Measurements from ENCODE around the gene HSPB1.
"Not testable (repeated sequence)": the region's sequence is repeated elsewhere in the genome, so short reads cannot be mapped to it uniquely, and the experiment has no call there.

The HSPB1 gene

DNA sequence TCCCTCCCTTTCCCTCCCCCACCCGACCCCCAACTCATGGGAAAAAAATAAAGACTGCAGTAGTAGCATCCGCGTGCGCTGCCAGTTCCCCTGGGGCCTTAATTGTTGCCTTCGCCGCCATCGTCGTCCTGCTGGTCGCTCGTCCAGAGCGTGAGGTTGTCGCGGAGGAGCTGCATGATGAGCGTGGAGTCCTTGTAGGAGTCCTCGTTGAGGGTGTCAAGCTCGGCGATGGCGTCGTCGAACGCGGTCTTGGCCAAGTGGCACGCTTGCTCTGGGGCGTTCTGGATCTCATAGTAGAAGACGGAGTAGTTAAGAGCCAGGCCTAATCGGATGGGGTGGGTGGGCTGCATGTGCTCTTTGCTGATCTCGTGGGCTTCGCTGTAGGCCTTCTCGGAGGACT is 27.0 kb downstream of the HSPB1 start:
- DNase-seq (ENCODE audit: low read depth, low spot score) = no peak
- H3K27ac ChIP-seq = no peak overlapping the region

DNA sequence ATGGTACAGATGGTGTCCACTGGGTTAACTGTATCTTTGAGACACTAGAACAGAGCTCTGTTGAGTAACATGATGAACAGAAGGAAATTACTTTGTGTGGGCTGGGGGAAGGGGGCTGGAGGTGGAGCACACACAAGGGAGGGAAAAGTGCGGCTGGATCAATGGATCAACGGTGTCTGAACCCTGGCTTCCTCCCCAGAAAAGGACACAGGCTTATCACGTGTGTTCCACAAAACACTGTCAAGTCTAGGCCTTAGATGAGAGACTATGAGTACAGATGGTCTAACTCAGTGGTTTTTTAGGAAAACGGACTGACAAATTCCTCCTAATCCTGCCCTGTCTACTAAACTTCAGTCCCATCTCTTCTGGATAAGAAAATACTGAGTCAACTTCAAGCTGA is 27.8 kb downstream of the HSPB1 start:
- no peak overlapping the region for H3K27ac ChIP-seq
- DNase-seq (ENCODE audit: low read depth, low spot score) = no peak

GRCh38 chr7:76330673-76331072 is 28.2 kb downstream of the HSPB1 start:
- DNase-seq (ENCODE audit: low read depth, low spot score) = no peak
- no peak overlapping the region for H3K27ac ChIP-seq

GRCh38 chr7:76332078-76332477 is 29.6 kb downstream of the HSPB1 start:
- no peak for DNase-seq (ENCODE audit: low read depth, low spot score)
- H3K27ac ChIP-seq = no peak overlapping the region

DNA sequence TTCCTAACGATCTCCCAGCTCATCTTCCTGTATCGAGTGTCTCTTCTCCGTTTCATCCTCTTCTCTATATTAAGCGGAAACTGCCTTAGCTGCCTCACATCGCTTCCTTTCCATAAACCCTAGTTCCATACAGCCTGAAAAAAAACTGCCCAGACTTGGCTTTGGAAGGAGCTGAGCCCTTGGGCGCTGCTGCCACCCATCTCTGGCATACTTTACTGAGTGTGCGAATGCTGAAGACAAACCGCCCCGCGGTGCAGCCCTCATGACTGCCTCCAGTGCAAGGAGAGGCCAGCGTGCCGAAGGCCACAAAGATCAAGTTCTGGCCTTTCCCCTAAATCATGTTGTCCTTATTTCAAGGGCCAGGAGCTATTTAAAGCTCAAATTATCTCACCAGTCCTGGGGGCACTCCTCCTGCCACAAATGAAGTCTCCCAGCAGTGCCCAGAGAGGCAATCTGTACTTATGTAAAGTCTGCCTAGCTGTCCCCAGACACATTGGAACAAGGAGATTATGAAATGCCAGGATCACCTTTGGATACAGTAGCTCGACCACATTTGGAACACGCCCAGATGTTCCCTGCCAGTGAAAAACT is 31.1 kb downstream of the HSPB1 start:
- DNase-seq (ENCODE audit: low read depth, low spot score) = no peak

GRCh38 chr7:76334320-76334967 is 32.0 kb downstream of the HSPB1 start:
- H3K27ac ChIP-seq = no peak overlapping the region
- DNase-seq (ENCODE audit: low read depth, low spot score) = no peak

More for the DNA sequence above, 31.1 kb downstream of the HSPB1 start:
- no peak overlapping the region for H3K27ac ChIP-seq

GRCh38 chr7:76335417-76335816 is 32.9 kb downstream of the HSPB1 start:
- not testable (repeated sequence) for H3K27ac ChIP-seq; DNase-seq (ENCODE audit: low read depth, low spot score)

- no peak for DNase-seq (ENCODE audit: low read depth, low spot score)
- no peak overlapping the region for H3K27ac ChIP-seq
These were observed 33.6 kb downstream of the HSPB1 start for GRCh38 chr7:76336094-76336493.

GRCh38 chr7:76337147-76337546 is 34.7 kb downstream of the HSPB1 start:
- DNase-seq (ENCODE audit: low read depth, low spot score) = no peak
- H3K27ac ChIP-seq = peak overlapping the region; percentile 57

DNA sequence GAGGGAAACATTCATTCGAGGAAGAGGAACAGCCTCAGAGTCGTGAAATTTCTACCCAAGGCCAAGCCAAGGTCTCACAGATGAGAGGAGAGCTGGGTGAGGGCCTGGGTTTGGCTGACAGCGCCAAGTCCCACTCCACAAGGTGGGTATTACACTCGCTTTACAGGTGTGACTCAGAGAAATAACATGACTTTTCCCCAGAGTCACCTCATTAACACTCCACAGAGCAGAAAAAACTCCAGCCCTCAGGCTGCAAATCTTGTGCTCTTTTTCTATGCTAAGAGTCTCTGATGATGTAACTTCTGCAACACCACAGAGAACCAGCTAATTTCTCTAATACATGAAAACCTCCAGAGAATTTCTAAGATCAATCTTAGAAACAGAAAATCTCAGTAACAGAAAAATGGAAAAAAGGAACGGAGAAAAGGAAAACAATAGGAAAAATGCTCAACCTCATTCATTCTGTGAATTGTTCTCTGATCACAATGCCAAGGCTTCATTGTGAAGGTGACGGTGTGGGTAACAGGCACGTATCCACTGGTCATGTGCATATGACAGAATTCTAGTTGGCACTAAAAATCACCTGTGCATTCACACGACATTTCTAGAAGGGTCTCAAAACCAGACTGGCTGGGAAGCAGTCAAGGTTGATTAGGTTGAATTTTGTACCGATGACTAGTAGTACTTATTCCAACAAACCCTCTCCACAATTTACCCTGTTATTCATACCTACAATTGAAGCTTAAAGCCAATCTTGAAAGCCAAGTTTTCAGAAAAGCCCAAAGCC is 36.0 kb downstream of the HSPB1 start:
- H3K27ac ChIP-seq = peak overlapping the region; percentile 57
- DNase-seq (ENCODE audit: low read depth, low spot score) = no peak

GRCh38 chr7:76340617-76341131 is 38.2 kb downstream of the HSPB1 start:
- peak overlapping the region; percentile 57 for H3K27ac ChIP-seq
- no peak for DNase-seq (ENCODE audit: low read depth, low spot score)

DNA sequence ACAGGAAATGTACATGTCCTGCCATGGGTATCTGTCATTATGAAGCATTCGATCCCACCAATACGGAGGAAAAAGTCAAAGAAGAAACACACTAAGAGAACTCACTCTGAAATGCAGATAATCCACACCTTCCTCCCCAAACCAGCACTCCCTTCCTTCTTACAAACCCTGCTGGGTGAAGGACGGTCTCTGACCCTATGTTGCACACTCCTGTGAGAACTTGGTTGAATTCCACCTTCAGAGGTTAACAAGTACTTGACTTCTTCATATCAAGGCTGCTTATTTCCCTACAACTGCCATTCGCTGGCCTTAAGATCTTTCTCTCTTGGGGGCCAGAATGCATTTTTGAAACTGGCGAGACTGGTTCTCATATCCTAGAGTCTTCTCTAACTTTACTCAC is 39.7 kb downstream of the HSPB1 start:
- H3K27ac ChIP-seq = peak overlapping the region; percentile 10
- DNase-seq (ENCODE audit: low read depth, low spot score) = no peak

- no peak for DNase-seq (ENCODE audit: low read depth, low spot score)
- H3K27ac ChIP-seq = peak overlapping the region; percentile 15
These were observed 40.9 kb downstream of the HSPB1 start for GRCh38 chr7:76343294-76343930.

DNA sequence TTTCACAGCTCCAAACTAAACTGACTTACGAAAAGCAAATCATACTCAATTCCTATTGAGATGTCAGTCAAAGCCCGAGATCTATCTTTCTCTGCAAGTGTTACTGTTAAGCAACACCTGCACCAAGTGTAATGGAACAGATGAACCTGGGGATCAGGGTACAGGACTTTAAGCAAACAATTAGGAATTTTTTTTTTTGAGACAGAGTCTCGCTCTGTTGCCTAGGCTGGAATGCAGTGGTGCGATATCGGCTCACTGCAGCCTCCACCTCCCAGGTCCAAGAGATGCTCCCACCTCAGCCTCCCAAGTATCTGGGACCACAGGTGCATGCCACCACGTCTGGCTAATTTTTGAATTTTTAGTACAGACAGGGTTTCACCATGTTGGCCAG is 41.5 kb downstream of the HSPB1 start:
- DNase-seq (ENCODE audit: low read depth, low spot score) = no peak
- H3K27ac ChIP-seq = peak overlapping the region; percentile 15

- H3K27ac ChIP-seq = peak overlapping the region; percentile 13
- DNase-seq (ENCODE audit: low read depth, low spot score) = no peak
These were observed 43.6 kb downstream of the HSPB1 start for GRCh38 chr7:76346097-76346496.

DNA sequence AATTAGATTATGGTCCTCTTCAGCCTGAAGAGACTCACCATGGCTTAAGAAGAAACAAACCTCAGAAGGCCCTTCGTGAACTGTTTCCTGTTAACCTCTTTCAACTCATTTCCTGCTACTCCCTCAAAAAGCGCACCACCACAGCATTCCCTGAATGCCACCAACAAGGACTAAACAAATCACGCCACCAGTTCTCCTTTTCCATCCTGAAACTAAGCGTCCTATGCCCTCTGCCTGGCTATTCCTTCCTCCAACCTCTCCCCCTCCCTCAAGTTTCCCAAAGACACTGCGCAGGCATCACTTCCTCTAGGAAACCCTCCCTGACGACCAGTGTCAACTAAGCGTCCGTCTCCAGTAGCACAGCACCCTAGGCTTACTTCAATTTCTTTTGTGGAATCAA is 44.3 kb downstream of the HSPB1 start:
- no peak for DNase-seq (ENCODE audit: low read depth, low spot score)
- H3K27ac ChIP-seq = peak overlapping the region; percentile 13

DNA sequence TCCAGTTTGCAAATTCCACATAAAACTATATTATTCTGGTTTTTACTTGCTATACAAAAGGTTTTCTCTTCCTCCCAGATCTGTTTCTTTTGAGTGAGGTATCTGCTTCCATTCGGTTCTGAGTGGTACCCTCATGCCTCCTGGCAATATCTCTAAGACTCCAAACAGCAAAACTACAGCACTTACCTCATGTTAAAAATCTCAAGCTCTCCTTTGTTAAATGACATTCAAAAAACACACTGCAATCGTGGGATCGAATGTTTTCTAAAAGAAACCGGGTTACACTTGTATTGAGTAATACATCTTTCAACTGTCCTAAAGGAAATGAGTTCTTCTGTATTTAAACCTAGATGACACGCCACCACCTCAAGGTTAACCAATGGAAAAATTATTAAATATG is 45.2 kb downstream of the HSPB1 start:
- no peak for DNase-seq (ENCODE audit: low read depth, low spot score)
- H3K27ac ChIP-seq = no peak overlapping the region

GRCh38 chr7:76349313-76349885 is 46.9 kb downstream of the HSPB1 start:
- DNase-seq (ENCODE audit: low read depth, low spot score) = no peak
- no peak overlapping the region for H3K27ac ChIP-seq

- DNase-seq (ENCODE audit: low read depth, low spot score) = no peak
- no peak overlapping the region for H3K27ac ChIP-seq
These were observed 48.9 kb downstream of the HSPB1 start for GRCh38 chr7:76351372-76351771.

- DNase-seq (ENCODE audit: low read depth, low spot score) = no peak
- no peak overlapping the region for H3K27ac ChIP-seq
These were observed 49.7 kb downstream of the HSPB1 start for GRCh38 chr7:76352193-76352592.
